H54 (cell line): ENCODE results near the gene RHEBL1.
"Not testable (repeated sequence)": the region's sequence is repeated elsewhere in the genome, so short reads cannot be mapped to it uniquely, and the experiment has no call there.

ENCODE experiments used
- DNase-seq: peaks from one replicate; pipeline ENCODE4 v3.0.0; 2011; ENCODE audit warnings: low spot score, mixed read lengths; ENCODE audit not compliant: insufficient read length
- FAIRE-seq: peaks from 3 replicates; lab custom pipeline; 2011; peaks lifted over from hg19 to GRCh38; lab: Jason Lieb, UNC
- POLR2A ChIP-seq: IDR thresholded peaks from 2 replicates; pipeline ENCODE4 v1.6.1; 2011; ENCODE audit warnings: low read depth, mild to moderate bottlenecking, low read length

The RHEBL1 gene

DNA sequence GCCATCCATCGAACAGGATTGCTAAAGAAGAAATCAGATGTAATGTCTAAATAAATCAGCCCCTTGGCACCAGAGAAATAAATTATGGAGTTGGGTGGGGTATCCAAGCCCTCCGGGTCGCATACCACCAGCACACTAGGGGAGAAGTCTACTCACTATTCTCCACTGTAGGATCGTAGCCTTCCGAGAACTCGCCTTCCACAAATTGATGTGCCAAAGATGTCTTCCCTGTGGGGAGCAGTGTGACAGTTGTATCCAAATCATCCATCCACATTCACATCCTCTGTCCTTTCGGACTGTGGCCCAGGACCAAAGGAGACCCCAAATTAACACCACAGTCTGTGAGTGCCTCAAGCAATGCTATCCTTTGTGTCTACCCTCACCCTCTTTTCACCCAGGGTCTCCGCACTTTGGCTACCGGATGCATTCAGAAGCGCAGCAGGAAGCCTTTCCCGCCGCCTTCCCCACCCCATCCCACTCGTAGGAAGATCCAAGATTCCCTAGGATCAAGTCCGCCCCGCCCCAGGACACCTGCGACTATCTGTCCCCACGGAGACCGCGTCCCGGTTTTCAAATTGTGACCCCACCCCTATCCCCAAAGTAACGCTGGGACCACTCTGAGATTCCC lies 786 bp downstream of the RHEBL1 start:
- no peak for TF ChIP-seq POLR2A
- FAIRE-seq (no peak), DNase-seq (no peak)

DNA sequence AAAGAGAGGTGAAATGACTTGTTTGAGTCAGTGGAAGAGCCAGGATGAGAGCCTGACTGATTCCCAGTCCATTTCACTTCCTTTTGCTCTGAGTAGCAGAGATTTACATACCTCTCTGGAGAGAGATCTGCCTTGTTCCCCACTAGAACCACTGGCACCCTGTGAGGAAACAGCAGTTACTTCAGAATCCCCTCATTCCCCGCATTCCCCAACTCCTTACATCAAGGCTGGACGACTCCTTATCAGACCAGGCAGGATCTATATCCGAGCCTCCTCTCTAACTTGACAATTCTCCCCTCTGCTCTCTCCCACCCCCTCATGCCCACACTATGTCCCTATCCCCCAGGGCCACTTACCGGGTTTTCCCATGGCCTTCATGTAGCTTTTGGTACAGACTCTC lies 3.7 kb downstream of the RHEBL1 start:
- TF ChIP-seq POLR2A: no peak
- FAIRE-seq: no peak
- no peak for DNase-seq

- TF ChIP-seq POLR2A: no peak
- no peak for DNase-seq
- no peak for FAIRE-seq
These were observed 5.0 kb downstream of the RHEBL1 start for GRCh38 chr12:49064767-49065152.

- not testable (repeated sequence) for FAIRE-seq, DNase-seq
These were observed 7.9 kb downstream of the RHEBL1 start for GRCh38 chr12:49061916-49062315.

DNA sequence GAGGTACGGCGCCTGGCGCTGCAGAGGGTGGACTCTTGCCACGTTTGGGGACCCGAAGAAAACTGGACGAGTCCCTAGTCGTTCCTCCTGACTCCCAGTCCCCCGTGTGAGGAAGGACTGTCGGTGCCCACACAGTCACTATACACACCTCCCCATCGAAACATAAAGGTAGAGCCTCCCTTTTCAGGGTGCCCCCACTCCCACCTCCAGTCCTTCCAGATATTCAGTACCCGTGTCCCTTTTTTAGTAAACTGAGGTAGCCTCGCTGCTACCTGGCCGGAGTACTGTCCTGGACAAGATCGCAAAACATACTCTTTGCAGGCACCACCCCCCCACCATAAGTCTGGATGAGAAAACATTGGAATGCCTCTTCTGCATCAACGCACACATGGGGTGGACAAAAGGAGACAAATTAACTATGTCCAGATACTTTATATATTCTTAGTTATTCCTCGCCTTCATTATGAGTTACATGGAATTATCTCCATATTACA lies 8.6 kb downstream of the RHEBL1 start:
- DNase-seq: no peak
- no peak for TF ChIP-seq POLR2A
- no peak for FAIRE-seq

DNA sequence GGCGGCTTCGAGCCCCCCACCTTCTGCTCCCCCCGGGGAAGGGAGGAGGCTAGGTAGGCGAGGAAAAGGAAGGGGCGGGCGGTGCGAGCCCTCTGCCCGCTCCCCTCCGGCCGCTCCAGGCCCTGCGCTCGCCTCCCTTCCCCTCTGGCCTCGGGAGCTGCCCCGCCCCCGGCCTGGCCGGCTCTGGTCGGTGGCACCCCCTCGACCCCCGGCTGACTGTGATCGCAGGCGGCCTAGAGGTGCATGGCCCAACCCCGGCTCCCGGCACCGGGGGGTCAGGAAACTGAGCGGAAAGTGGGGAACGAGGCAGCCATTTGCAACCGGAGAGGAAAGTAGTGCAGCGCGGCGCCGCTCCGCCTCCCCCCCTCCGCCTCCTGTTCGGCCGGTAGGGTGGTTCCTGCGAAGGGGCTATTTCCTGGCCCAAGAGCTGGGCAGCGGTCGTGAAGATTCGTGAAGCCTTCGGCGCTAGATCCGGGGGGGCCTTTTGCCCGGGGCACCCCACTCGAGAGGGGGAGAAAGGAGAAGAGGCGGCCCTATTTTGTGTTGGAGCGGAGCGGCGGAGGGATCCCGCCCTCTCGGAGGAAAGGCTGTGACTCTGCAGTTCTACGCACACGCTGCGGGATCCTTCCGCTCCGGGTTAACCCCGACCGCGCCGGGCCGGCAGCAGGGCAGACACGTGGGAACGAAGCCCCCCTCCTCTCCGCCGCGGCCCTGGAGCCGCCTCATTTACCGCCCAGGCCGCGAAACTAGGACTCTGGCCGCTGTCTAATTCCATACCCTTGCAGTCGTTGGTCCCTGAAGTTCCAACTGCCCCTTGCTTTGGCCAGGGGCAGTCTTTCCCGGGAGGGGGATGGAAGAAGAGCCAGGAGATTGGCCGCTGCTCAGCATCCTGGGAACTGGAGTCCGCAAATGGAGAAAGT lies 9.3 kb downstream of the RHEBL1 start, which contains the start of gene KMT2D:
TSS of gene KMT2D (minus strand) at position 558 of the 920 bp plus-strand sequence. CDS start 5,470 bp downstream, outside the sequence.
- no peak for FAIRE-seq
- peak; percentile 36 for TF ChIP-seq POLR2A

DNA sequence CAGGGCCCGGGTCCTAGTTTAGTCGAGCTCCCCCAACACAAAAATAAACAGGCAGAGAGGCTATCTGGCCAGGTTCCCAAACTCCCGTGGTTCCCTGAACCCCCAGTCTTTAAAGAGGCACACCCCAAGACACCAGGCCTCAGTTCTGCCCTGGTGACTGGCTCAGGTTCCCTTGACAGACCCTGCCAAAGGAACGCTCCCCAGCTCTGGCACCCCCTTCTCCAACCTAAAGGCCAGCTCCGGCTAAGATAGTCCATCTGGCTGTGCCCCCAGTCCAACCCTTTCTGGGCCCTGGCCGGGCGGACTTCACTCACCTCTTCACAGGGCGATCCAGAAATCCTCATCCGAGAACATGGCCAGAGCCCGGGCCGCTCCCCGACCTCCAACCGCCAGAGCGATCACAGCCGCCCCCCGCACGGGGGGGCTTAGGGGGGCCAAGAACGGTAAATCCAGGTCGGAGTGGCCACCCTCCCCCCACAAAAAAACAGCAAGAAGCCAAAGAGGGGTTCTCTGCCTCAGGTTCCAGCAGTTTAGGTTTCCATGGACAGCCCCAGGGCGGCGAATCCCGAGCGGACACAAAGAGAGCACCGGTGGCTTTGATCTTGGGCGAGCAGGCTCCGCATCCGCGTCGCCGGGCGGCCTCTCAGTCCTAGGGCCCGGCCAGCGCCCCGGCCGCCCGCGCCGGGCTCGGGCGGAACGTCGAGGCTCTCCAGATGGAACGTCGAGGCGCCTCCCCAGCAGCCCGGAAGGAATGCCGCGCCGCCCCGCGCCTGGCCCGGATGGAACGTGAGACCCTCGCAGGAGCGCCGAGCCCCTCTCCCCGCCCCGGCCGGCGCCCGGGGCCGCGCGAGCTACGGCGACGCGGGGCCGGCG lies 10.2 kb downstream of the RHEBL1 start:
- DNase-seq: no peak
- no peak for TF ChIP-seq POLR2A
- no peak for FAIRE-seq

More for the DNA sequence above, 9.3 kb downstream of the RHEBL1 start, which contains the start of gene KMT2D:
- peak; percentile 90 for DNase-seq

DNA sequence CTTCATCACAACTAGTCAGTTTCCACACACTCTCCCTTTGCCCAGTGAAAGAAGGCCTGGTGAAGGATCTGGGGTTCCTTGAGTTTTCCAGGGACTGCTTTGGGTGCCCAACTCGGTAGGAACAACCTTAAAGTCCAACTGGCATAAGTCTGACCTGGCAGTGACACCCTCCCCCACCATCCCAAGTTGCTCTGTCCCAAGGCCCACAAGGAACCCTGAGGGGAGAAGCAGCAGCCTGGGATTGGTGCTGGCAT lies 10.8 kb downstream of the RHEBL1 start:
- no peak for TF ChIP-seq POLR2A
- FAIRE-seq (no peak), DNase-seq (no peak)

DNA sequence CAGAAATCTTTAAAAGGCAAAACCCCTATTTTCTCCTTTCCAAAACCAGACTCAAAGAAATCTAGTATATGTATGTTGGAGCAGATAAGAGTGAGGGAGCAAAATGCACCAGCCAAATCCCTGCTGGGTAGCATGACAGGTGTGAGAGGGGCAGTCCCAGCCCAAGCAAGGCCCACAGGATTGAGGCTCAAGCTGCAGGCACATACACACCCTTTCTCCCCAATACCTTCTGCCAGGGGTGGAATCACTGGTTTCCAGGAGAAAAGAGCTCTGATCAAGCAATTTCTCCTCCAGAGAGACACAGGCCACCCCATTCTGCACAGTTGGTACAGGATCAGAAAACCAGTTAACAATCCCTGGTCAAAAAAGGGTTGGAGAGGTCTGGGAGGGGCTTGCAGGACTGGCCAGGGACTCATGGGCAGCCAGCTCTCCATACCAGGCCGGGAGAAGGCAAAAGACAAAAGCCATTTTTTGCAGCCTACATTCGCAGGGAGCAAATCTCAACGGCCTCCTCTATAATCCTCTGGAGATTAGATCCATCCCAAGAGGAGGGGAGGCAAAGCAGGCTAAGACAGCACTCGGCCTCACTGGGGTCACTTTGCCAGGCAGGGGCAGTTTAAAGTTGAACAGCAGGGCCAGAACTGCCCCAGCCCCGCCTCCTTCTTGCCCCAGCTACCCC lies 11.3 kb downstream of the RHEBL1 start:
- no peak for TF ChIP-seq POLR2A
- no peak for DNase-seq
- no peak for FAIRE-seq

DNA sequence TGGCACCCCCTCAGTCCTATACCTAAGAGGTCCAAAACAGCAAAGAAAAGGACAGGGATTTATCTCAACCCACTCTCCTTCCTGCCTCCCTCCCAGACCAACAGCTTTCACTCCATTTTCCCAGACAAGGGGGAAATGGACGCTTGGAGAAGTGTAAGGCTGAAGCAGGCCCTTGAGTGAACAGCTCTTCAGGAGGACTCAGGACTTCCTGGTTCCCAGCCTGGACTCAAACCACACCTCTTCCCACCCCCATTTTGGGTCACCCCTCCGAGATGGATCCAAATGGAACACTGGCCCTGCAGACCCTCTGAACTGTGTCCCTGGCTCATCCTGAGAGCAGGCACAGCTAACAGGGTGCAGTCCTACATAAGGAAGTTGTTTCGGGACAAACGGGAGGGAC lies 11.9 kb downstream of the RHEBL1 start:
- no peak for TF ChIP-seq POLR2A
- DNase-seq: no peak

DNA sequence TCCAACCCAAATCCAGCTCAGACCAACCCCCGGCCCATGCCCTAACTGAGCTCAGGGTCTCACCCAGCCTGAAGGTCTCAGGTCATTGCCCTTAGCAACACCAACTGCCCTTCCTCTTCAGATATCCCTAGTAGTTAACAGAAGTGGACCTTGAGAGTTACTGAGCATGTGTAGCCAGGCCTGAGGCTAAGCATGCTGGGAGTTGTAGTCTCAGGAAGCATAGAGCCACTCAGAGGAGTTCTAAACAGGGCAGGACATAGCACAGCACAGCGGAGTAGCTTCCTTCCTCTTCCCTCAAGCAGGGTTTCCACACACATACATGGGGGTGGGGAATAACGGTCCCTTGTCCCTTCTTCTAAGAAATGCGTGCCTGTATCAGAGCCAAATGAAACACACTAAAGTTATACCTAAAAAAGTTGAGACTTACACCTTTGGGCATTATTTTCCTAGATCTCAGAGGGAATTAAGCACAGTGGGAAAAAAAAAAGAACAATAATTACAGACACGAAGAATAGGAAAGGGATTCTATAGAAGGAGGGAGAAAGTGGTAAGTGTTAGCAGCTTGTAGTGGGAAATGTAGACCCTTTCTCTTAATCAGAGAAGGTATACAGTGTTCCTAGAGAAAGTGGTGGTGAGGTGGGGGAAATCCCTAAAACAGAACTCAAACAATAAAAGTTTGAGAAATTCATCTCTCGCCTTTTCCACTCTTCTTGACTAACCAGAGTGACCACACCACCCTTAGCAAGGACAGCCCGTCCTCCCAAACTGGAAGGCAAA lies 13.6 kb downstream of the RHEBL1 start:
- FAIRE-seq (no peak), DNase-seq (peak; percentile 69)
- no peak for TF ChIP-seq POLR2A

More for the DNA sequence above, 11.9 kb downstream of the RHEBL1 start:
- FAIRE-seq: no peak

GRCh38 chr12:49055092-49055491 lies 14.7 kb downstream of the RHEBL1 start:
- no peak for DNase-seq
- no peak for TF ChIP-seq POLR2A
- no peak for FAIRE-seq
